Astrocyte of the spinal cord (primary cell): ENCODE results near the gene ADAMTSL1.

Source experiments
- DNase-seq: peaks from one replicate; pipeline ENCODE4 v3.0.0; 2011; ENCODE audit warnings: low read depth, low spot score
- H3K4me3 ChIP-seq: 2 replicates; pipeline ENCODE4 v1.5.1; 2011; ENCODE audit warnings: low read depth, mild to moderate bottlenecking, low read length, moderate library complexity
- CTCF ChIP-seq: IDR thresholded peaks from 2 replicates; pipeline ENCODE4 v1.5.1; 2012; ENCODE audit warnings: low read depth, mild to moderate bottlenecking, low read length, inconsistent platforms
- in situ Hi-C: cut with HindIII; loops from 2 replicates; pipeline ENCODE4 v1.10.0; 2017; ENCODE audit warnings: low sequenced_read_pairs

The ADAMTSL1 gene

GRCh38 chr9:18539203-18539693 lies 65.3 kb downstream of the ADAMTSL1 start:
- in situ Hi-C loops: no loop called here
- no peak for TF ChIP-seq CTCF
- DNase-seq: no peak

GRCh38 chr9:18542837-18543405 lies 69.0 kb downstream of the ADAMTSL1 start:
- no peak overlapping the region for H3K4me3 ChIP-seq
- in situ Hi-C loops: no loop called here
- peak; percentile 77 for DNase-seq
- TF ChIP-seq CTCF: no peak

More at GRCh38 chr9:18539203-18539693, 65.3 kb downstream of the ADAMTSL1 start:
- no peak overlapping the region for H3K4me3 ChIP-seq

GRCh38 chr9:18543406-18544192 lies 69.6 kb downstream of the ADAMTSL1 start:
- peak; percentile 87 for DNase-seq
- TF ChIP-seq CTCF: no peak
- in situ Hi-C loops: no loop called here
- no peak overlapping the region for H3K4me3 ChIP-seq

GRCh38 chr9:18544456-18544855 lies 70.5 kb downstream of the ADAMTSL1 start:
- in situ Hi-C loops: no loop called here
- no peak overlapping the region for H3K4me3 ChIP-seq
- no peak for TF ChIP-seq CTCF

GRCh38 chr9:18545636-18546360 lies 71.8 kb downstream of the ADAMTSL1 start:
- no peak overlapping the region for H3K4me3 ChIP-seq
- in situ Hi-C loops: no loop called here
- no peak for TF ChIP-seq CTCF
- no peak for DNase-seq

More at GRCh38 chr9:18544456-18544855, 70.5 kb downstream of the ADAMTSL1 start:
- DNase-seq: no peak

GRCh38 chr9:18548456-18548855 lies 74.5 kb downstream of the ADAMTSL1 start:
- no peak for DNase-seq
- no peak overlapping the region for H3K4me3 ChIP-seq
- no peak for TF ChIP-seq CTCF
- in situ Hi-C loops: no loop called here
